ENCODE results near the gene TCF4.

The TCF4 gene

DNA sequence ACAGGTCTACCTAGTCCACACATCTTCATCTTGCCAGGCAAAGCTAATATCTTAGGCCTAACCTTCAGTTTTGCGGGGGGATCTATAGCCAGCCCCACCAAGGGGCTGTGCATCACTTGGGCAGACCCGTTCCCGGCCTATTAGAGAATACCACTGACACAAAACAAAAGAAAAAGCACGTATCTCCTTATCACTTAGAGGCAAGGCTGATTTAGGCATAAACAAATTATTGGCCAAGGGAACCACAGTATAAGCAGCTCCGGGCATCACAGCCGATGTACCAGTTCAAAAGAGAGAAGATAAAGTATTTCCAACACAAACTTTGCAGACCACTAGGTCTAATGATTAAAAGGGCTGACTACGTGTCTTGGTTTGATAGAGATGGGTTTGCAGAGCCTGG, 248.0 kb downstream of the TCF4 start:
- no peak for DNase-seq

DNA sequence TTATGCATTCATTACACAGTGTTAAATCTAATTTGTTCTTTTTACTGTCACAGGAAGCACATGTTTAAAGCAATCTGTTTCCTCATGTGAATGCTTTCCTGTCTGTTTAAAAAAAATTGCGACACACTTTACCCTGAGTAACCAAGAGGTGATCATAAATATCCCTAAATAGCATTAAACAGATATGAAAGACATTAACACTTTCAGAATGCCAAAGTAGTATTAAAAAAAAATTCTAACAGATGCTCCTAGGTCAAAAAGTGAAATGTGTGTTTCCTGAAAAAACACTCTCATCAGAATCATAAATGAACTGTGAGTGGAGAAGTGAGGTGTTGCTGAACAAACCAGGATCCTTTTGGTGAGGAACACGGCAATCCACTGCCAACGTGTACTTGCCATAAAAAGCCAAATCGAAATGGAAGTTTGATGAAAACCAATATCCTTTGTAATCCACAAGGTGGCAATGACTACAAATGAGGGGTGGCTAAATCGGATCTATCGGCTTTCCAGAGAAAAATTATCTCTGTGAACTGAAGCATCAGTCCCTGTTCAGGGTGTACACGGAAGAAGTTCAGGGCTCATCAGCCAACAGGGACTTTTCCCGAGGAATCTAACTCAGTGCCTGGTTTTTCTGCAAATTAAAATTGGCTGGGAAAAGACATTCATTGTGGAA, 248.9 kb downstream of the TCF4 start:
- peak; percentile 58 for DNase-seq

DNA sequence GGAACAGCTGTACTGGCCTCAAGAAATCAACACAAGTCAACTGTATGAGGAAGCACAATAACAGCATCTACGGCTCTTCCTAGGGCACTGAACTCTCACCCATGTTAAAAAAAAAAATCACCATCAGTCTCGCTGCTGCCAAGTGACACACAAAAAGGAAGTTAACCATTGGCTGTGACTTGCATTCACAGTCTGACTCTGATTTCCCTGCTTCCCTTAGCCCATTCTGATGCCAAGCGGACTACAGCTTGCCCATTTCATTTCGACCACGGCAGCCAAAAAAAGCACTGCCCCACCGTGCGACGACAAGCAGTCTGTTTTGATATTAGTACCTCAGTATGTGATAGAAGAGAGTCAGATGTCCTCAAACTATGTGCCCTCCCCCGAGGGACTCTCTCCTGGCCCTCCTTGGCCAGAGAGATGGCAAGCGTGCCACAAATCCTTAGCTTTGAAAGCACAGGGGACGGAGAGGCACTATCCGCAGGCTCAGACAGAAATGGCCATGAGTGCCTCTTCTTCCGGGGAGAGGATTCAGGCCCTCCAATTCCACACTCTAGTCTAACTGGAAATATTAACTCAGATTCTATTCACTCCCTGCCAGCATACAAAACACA, 250.0 kb downstream of the TCF4 start:
- no peak for DNase-seq

DNA sequence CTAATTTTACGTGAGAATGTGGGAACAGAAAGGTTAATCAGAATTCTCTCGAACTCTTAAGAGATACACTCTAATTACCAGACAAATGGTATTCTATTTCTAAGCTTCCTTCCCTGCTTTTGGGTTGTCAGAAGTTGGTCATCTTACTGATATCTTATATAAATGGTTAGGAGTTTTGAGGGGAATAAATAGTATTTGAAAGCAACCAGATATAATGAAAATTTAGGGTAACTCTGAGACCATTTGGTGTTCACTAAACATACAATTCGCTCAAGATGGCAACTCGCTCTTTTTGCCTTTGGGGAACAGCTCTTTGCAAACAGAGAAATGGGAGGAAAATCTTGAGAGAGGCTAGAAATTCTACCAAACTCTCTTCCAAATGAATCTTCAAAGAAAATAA, 250.9 kb downstream of the TCF4 start:
- no peak for DNase-seq

DNA sequence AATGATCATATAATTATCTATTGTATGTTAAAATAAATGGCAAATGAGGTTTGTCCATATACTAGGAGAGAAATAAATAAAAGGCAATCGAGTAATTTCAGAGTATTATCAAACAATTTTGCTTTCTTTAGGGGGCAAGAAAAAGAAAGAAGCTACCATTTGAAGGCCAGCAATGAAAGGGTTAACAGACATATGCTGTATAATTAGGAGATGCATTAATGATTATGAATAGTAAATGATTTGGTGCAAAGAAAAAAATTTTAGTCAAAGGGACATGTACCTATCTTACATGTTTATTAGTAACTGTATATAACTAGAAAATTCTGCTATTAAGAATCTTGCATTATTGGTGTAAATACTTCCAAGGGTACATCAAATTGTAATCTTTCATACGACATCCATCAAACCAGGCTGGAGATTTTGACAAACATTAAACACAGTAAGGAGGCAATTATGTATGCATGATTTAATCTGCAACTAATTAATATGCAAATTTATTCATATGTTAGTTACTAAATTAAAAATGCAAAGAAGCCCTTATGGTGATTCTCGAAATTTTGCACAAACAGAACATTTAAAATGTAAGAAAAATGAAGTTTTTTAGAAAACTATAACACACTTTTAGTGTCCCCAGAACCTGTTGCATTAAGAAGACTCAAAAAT, 251.4 kb downstream of the TCF4 start:
- no peak for DNase-seq

DNA sequence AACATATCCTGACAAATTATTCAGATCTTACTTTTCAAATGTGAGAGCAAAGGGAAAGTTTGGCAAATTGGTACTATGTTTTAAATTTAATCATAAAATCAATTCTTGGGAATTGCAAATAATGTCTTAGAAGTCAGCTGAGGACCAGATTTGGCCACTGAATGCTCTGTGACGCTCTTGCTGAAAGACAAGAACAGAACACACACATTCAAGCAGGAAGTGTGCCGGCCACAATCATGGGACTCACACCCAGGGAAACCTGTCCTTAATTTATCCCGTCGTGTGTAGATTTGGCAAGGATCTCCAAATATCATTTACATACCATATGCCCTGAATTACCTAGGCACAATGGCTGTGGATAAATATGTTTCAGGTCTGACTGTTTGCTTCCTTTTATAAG, 253.1 kb downstream of the TCF4 start:
- peak; percentile 42 for DNase-seq

DNA sequence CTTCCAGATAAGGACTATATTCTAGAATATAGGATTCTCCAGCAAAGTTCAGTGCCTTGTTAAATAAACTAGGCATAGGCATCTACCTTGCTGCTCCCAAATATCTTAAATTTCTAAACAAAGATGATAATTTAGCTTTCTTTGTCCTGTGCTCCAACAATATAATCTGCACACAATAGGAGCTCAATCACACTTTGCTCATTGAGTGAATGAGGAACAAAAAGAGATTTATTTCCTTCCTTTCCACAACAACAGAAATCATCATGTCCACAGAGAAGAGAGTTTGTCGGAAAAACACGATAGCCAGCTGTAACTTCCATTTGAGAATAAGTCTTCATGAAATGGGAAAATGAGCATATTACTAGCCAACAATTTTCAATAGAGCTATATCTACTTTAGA, 256.7 kb downstream of the TCF4 start:
- no peak for DNase-seq

DNA sequence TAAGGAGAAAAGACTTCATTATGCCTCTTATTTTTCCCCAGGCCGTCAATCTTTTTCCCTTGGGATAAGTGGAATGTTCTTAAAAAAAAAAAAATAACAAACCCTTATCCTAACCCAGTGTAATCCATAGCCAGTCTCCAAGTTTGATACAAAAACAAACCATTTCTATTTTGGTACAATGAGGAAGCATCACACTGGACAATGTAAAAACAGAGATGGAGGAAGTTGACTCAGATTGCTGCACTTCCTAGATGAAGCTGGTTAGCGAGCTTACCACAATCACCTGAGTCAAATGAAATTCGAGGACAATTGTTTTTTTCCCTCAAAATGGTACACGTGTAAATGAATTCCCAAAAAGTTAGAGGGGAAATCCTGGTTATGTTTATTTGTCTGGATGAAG, 259.7 kb downstream of the TCF4 start:
- DNase-seq: peak; percentile 75

DNA sequence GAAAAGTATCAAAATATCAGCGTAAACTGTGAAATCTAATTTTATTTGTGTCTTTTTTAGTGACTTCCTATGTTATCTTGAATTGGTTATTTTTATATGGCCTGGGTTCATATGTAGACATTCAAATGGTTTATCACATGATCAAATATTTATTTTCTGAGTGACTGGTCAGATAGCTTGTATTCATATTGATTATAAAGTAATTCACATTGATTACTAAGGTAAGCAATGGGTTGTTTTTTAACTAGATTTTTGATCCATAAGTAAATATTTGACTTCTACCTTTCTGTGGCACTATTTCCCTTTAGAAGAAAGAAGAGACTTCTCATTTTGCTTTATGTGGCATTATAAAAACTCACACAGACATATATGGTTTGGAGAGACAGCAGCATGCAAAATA, 260.5 kb downstream of the TCF4 start:
- no peak for DNase-seq

DNA sequence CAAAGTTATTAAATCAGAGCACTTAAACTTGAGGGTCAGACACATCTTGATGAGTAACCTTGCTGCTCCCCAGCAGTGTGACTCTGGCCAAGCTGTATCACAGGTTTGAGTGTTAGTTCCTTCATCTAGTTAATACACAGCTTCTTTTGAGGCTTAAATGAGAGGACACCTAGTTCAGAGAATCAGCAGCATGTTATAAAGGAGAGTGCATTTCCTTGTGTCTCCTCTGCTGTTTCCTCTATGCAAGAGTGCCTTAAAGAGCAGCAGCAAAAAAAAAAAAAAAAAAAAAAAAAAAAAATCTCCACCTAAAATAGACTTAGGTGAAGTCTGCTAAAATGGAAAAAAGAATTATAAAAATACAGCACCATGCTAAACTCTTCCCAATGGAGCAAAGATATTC, 261.9 kb downstream of the TCF4 start:
- no peak for DNase-seq

DNA sequence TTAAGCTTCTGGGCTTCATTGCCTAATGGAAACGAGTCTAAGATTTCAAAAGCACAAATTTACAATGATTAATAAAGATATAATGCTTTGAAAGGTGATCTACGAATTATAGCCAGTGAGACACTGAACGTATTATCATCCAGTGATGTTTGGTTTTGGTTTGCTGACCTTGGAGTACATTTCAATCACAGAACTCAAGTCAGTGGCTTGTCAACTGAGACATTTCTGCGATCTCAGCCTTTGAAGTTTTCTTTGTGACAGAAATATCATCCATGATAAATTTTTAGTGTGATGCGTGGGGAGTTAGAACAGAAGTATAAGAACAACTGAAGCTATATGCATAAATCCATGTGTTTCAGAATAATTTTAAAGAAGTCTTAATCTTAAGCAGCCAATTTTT, 263.8 kb downstream of the TCF4 start:
- no peak for DNase-seq

DNA sequence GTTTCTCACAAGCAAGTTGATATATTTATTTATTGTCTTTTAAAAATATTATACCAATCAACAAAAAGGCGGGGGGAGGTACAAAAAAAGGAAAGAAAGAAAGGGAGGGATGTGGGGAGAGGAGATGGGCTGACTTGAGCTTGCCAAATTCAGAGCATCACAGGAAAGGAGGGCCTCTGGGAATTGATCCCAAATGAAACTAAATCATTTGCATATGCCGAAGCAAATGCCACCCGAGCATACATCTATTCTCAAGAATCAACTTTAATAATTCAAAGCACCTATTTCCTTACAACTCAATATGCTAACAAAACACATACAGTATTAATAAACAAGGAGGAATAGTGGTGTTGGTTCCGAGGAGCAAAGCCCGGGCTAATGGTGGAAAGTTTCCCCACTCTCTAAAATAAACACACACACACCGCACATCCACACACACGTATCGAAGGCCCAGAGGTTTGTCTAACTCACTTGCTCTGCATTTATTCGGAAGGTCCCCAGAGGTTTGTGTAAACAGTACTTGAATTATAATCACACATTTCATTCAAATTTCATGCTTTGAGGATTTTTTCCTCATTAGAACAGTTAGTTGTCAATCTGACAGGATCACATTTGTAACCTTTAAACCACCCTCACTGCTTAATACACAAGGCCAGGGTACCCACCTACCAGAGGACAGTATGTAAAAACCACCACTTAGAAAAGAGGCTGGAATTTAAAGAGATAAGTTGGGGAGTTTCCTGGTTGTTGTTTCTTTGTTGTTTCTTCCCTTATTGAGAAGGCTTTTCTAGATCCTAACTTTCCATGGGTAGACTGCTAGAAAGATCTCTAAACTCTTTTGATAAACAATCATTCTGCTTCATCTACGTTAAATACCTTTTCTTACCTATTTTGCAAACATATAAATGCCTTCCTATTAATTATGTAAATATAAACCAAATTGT, 264.7 kb downstream of the TCF4 start:
- peak; percentile 66 for DNase-seq

DNA sequence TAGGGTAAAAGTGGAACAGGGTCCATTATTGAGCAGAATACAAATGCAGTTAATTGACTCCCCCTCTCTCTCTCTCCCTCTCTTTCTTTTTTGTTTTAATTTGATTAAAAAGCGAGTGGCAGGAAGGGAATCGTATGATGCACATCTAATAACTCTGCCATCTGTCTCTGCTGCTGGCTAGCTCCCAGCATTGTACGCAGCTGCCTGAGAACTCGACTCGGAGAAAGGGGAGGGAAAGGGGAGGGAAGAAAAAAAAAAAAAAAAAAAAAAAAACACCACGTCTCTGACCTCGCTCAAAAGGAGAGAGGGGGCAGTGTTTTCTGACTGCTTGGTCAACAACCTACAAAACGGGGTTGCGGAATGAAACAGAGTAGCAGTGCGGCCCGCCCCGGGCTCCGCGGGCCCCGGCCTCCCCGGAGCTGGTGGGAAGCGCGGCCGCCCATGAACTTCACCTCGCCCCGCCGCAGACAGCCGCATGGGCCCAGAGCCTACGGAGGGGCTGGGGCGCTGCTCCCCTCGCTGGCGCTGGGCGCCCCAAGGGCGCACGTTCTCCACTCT, 265.7 kb downstream of the TCF4 start:
- DNase-seq: peak; percentile 96

DNA sequence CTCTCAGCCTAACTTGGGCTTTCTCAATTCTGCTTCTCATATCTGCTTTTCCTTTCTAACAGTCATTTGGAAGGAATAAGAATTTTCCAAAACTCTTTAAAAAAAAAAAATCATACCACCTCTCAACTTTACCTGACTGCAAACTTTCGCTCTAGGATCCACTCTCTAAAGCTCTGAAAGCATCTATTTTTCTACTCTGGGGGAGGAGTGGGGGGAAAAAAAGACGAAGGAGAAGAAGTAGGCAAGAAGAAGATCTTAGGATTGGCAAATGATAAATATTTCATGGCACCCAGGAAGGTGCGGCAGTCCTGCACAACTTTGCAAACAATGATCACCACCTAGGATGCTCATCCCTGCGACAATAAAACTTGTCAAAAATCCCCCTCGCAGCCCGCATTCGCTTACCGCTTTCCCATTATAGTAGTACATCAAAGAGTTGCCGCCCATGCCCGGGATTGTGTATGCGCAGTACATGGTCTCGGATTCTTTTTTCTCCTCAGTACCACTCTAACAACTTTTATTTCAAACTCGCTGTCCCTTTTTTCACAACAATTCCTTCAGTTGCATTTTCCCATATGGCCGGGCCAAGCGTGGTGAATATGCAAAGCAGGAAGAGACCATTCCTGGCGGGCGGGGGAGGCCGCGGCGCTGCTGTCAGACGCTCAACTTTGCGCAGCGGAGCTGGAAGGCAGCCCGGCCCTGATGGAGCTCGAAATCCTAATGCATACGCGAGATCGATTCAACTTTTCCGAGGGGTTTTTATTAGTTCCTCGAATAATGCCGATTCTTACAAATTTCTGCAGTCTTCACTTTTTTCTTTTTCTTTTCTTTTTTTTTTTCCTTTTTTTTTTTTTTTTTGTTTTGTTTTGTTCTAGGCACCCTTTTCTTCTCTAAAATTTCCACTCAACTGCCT, 266.5 kb downstream of the TCF4 start:
- peak; percentile 94 for DNase-seq

DNA sequence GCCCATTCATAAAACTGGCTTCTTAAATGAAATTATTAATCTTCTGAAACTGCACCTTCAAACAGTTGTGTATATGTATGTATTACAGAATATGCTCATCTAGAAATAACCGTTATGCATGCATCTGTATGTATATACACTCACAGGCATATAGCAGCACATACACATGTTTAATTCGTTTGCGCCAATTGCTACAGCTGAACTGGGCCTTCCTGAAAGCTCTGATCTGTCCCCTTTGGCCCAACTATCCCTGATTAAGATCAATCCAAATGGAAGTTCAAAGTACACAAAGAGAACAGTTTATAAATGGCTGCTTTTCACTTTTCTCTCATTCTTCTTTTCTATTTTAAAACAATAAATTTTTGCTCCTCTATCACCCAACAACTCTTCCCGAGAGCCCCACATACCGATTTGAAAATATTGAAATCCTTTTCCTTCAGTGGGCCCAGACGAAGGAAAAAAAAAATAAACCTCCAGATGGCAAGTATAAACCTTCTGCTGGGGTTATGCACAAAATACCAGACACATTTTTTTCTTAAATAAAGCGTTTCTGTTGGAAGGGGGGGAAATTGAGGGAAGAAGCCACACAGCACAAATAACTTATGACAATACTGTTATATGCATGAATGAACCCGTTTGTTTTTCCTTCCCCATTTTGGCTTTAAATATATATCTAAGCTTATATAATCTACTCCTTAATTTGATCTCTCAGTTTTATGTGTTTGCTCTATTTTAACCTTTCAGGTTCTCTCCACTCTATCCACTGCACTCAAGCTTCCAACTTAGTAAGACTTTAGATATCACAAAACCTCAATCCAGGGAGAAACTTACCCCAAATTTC, 267.3 kb downstream of the TCF4 start:
- peak; percentile 55 for DNase-seq

DNA sequence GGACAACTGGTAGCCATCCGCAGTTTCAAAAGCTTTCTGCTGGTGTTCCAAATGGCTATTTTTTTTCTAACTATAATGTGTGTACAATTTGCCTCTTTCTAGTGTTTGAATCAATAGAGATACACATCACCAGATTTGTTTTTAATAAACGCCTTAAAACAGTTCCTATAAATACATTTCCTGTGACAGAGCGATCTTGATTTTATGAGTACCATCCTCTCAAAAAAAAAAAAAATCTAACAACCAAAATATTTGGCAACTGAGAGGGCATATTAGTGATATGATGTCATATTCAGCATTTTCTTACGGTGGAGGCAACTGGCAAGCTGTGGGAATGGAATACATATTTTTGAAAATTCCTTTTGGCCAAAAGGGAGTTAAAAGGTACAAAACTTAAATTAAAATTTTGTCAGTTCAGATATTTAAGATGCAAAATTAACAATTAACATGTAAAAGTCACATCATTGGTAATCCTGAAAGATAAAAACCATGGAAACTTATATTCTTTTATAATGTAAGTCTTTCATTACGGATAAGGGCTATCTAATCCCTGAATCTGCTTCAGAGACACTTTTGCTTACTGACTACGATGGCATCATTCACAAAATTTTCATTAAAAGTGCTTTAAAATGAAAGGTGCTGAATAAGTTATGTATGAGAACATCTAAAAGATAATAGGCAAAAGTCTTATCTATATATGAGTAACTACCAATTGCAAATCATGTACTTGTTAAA, 268.4 kb downstream of the TCF4 start:
- peak; percentile 74 for DNase-seq

DNA sequence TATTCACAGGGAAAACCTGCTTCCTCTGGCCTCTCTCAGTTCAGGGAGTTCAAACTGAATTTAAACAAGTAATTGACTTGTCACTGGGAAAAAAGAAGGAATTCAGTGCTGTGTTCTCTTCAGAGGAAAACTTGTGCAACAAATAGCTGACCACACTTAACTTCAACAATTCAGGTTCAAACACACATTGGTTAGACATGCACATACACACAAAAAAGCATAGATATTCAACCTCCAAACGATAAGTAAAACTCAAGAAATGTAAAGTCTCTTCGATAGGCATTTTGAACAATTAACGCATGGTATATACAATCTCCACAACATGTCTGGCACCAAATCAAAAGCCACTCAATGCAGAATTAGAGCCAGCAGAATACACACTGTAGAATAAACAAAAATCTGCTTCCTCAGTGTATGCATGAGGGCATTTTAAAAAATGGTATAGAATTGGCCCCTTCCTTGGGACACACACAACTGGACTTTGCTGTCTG, 269.0 kb downstream of the TCF4 start:
- DNase-seq: peak; percentile 60

DNA sequence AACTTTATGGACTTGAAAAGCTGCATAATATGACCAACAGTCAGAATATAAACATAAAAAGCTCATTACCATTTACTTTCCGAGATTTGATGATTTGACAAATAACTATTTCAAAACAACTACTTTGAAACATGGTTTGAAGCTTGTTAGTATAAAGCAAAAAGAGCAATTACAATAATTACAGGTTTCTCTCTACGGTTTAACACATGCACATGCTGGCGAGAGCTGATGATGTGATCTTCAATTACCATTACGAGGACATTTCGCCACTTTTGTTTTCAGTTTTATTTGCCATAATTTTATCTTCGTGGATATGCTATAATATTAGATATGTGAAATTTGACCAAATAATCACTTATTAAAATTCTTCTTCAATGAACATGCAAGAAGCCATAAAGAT, 270.1 kb downstream of the TCF4 start:
- DNase-seq: no peak

DNA sequence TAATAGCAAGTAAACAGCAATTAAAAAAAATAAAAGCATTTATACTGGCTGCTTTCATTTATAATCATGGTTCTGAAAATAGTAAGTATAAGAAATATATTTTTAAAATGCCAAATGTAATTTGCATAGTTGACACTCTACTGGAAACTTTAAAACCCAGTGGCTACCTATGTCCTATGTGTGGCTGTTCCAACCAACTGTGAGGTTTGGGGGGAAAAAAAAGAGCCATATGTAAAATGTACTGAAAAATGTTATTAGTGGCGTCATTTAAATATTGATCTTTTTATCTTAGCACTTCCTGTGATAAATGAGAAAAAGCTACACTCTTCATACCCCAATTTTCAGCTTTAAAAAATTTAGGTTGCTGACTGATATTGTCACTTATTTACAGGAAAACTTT, 270.7 kb downstream of the TCF4 start:
- no peak for DNase-seq
